GM04503 (cell line): ENCODE data around the gene MYBBP1A.

Source experiments
- DNase-seq: peaks from one replicate; pipeline ENCODE4 v3.0.0-alpha.2; 2012; ENCODE audit warnings: low read depth

Gene MYBBP1A

DNA sequence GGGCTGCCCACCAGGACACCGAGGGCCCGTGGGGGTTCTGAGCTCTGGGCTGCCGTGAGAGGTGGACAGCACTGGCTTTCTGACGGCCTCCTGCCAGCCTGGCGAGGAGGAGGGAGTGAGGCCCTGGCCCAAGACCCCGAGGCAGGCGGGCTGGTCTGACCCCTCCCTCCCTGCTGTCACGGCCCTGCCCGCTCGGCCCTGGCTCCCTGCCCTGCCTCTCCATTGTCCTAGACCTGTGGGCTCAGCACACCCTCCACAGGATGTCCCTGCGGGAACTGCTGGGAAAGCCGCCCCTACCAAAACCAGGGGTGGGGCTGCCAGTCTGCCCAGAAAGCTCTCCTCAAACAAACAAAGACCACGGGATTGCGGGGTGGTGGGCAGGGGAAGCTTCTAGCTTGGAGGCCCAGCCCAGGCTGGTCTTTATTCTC is 35.8 kb downstream of the MYBBP1A start:
- DNase-seq = no peak

DNA sequence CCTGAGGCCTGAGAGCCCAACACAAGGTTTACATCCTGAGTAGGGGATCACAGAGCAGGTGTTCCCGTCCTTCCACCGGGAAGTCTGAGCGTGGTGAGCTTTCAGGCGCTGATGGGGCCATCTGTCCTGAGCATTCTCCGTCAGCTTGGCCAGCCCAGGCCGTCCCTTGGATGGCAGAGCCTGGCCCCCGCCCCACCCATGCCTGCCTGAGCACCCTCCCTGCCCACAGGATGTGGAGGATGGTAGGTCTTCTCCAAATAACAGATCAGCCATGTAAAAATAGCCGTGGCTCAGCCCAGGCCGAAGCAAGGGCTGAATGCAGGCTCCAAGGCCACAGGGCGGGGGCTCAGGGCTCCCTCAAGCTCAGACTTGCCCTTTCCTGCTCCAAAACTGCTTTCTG is 36.3 kb downstream of the MYBBP1A start:
- DNase-seq = no peak

DNA sequence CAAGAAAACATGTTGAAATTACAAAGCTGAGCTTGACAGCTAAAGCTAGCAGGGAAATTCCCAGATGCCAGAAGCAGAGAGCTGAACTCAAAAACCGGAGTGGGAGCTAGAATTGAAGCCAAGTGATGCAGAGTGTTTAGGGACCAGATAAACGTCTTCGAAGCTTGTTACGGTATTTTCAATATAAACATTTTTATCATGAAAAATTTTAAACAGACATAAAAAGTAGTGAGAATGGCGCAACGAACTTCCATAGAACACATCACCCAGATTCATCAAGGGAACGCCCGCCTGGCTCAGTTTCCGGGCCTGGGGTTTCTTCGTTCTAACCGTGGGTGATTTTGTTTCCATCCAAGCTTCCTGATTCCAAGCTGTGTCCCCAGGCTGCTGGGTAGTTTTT is 38.4 kb downstream of the MYBBP1A start:
- DNase-seq = no peak

DNA sequence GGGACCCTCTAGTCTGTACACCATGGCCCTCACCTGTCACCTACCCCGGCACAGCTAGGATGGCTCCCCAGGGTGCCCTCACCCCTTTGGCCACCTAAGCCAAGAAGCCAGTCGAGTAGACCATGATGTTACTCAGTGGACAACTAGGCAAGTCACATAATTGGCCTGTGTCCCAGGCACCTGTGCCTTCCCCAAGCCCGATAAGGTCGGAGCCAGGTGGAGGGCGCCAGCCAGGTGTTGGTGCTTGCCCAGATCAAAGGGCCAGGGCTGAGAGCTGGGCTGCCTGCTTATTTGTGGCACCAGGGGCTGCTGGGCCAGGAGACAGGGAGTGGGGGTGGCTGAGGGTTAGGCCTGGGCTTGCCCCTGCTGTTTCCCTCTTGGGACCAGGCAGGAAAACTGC is 39.7 kb downstream of the MYBBP1A start:
- DNase-seq = no peak

GRCh38 chr17:4514779-4515178 is 40.4 kb downstream of the MYBBP1A start:
- no peak for DNase-seq

GRCh38 chr17:4514206-4514605 is 41.0 kb downstream of the MYBBP1A start:
- no peak for DNase-seq

DNA sequence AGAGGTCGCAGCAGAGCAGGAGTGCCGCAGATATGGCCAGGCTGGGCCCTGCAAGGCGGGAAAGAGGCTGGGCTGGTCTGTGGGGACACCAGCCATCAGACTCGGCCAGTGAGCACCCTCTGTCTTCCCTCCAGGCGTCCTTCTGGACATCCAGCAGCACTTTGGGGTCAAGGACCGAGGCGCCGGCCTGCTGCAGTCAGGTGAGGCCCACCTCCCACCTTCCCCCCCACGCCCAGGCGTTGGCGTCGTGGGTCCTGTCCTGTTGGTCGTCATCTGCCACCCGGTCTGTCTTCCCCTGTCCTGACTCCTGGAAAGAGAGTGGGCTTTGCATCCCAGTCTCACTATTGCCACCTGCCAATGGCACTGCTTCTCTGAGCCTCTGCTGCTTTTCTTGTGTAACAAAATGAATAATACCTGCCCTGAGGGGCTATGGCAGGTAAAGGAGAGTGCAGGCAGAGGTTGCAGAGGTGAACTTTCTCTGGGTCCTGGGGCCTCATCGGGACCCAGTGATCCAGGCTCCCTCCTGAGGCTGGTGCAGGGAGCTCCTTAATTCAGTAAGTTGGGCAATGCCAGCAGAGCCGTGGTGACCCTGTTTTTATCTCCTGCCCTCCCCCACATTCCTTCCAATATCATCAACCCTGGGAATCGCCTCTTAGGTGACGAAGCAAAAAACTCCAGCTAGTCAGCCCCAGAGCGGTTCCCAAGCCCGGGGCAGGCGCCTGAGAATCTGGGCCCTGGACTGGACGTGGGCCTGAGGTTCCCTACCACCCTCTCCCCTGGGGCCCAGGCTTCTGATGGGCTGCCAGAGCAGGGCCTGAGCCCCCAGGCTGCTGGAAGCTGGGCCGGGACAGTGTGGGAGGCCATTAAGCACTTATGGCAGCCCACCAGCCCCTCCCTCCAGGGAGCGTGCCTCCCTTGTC is 41.8 kb downstream of the MYBBP1A start:
- no peak for DNase-seq

GRCh38 chr17:4512156-4513112 is 42.8 kb downstream of the MYBBP1A start:
- DNase-seq = no peak

- DNase-seq = no peak
Measured at GRCh38 chr17:4511199-4511932, 43.8 kb downstream of the MYBBP1A start.

DNA sequence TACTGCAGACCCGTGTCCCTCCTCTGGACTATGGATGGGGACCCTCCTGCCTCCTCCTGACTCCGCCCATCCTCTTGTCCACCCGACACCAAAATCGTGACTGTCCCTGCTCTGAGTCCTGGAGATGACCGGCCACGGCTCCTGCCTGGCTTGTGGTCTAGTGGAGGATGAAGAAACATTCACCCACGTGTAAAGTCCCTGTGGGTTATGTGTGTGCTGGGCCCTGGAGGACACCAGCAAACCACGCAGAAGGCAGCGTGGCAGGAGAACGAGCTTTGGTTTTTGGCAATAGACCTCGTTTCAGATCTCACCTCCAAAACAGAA is 44.6 kb downstream of the MYBBP1A start:
- DNase-seq = no peak

- DNase-seq = no peak
Measured at GRCh38 chr17:4509923-4510617, 45.1 kb downstream of the MYBBP1A start.

GRCh38 chr17:4509401-4509800 is 45.8 kb downstream of the MYBBP1A start:
- no peak for DNase-seq

GRCh38 chr17:4508207-4508606 is 47.0 kb downstream of the MYBBP1A start:
- no peak for DNase-seq

DNA sequence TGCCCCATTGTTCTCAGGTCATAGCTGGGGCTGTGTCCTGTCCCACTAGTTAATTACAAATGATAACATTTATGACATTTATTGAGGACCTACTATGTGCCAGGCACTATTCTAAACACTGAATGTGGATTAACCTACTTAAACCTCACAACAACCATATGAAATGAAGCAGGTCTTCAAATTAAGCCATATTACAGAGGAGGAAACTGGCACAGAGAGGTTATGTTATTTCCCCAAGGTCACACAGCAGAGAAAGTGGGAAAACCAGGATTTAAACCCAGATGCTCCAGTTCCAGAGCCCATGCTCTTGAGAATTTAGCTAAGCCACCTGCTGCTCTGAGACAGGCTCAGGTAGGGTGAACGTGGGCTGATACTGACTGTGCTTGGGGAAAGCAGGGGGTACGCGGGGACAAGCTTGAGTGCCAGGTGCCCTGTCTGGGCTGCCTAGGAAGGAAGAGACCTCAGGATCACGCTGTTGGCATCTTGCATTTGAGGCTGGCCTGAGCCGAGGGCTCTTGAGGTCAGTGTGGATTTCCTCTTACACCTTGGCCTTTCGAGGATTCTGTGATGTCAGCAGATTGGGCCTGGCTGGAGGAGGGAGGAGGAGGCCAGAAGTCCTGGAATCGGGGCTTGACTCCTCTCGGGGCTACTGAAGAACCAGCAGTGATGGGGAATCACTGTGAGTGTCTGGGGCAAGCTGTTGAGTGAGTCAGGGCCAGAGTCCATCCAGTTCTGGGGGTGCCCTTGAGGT is 47.6 kb downstream of the MYBBP1A start:
- DNase-seq = no peak

DNA sequence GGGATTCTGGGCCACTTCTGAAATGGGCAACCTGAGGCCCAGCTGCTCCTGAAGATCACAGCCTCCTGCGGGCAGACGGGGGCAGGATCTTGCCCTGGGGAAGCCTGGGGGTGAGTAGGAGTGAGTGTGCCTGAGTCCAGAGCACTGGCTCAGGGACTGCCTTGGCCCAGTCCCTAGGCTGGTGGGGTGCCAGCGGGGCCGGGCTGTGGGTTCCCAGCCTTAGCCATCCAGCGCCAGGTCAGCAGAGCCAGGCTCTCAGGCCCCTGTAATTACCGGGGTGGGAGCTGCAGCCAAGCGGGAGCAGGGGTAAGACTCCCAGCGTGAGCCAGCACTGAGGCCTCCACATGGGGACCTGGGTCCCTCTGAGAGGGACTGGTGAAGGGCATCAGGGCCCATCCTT is 48.3 kb downstream of the MYBBP1A start:
- DNase-seq = no peak

GRCh38 chr17:4506175-4506813 is 48.9 kb downstream of the MYBBP1A start:
- DNase-seq = no peak

DNA sequence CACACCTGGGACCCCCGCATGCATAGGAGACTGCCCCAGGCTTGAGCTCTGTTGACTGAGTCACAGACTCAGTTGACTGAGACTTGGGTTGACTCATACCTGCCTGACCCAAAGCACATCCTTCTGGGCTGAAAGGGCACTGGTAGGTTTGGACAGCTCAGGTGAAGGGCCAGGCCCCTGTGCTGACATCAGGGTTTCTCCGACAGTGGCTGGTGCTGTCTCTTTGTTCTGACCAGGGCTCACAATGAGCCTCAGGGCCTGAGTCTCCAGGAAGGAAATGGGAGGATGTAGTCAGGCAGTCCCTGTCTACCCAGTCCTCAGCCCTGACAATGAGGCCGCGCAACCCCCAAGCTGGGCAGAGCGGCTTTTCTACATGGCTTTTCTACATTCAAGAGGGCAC is 50.0 kb downstream of the MYBBP1A start:
- DNase-seq = no peak

GRCh38 chr17:4504188-4504587 is 51.0 kb downstream of the MYBBP1A start:
- DNase-seq = no peak

GRCh38 chr17:4503283-4504025 is 51.7 kb downstream of the MYBBP1A start:
- DNase-seq = no peak
